K562 (cell line): Measurements from ENCODE around the gene HOXA11.

Source experiments
- AFF1 ChIP-seq, 2 experiments: fragments of 450-650 bp; IDR thresholded peaks; 2 replicates each; pipeline ENCODE4 v1.6.1; 2018; ENCODE audit warnings: mild to moderate bottlenecking in 2 of 2, low read depth in 1 of 2; ENCODE audit not compliant: partially characterized antibody in 2 of 2
- CTCF ChIP-seq, 3 experiments: IDR thresholded peaks in 2 of 3; conservative IDR thresholded peaks in 1 of 3; 2 replicates each; pipeline ENCODE4 v1.5.1; 2011 to 2012; ENCODE audit warnings: low read length in 3 of 3, mild to moderate bottlenecking in 3 of 3, control low read depth in 2 of 3, improper control_type of control experiment in 1 of 3, inconsistent platforms in 1 of 3, low read depth in 1 of 3, mixed read lengths in 1 of 3, moderate library complexity in 1 of 3; ENCODE audit not compliant: insufficient read depth in 2 of 3
- FOXA3 ChIP-seq, 2 experiments: fragments of 450-650 bp in 1 of 2; sonication (generic) in 1 of 2; formaldehyde crosslinking; IDR thresholded peaks in 1 of 2; conservative IDR thresholded peaks in 1 of 2; 2 replicates each; pipeline versions ENCODE4 v1.4.0 to v1.8.0; 2020 to 2022; ENCODE audit warnings: mild to moderate bottlenecking in 2 of 2, missing genetic modification reagents in 1 of 2
- FOXP1 ChIP-seq: sonication (generic); formaldehyde crosslinking; IDR thresholded peaks from 2 replicates; pipeline ENCODE4 v1.8.0; 2022; ENCODE audit warnings: mild to moderate bottlenecking, missing genetic modification reagents
- MAX ChIP-seq: sonication (generic); formaldehyde crosslinking; IDR thresholded peaks from 2 replicates; pipeline ENCODE4 v1.9.0; 2022; ENCODE audit warnings: mild to moderate bottlenecking, missing genetic modification reagents
- POLR2AphosphoS5 ChIP-seq: IDR thresholded peaks from 2 replicates; pipeline ENCODE4 v1.6.1; 2011; ENCODE audit warnings: mild to moderate bottlenecking, low read depth, low read length, moderate library complexity; ENCODE audit not compliant: control insufficient read depth, insufficient read depth
- RCOR1 ChIP-seq, 2 experiments: IDR thresholded peaks; 2 replicates each; pipeline ENCODE4 v1.6.1; 2012; ENCODE audit warnings: low read depth in 2 of 2, low read length in 2 of 2, borderline replicate concordance in 1 of 2, improper control_type of control experiment in 1 of 2
- REST ChIP-seq, 2 experiments: fragments of 450-650 bp; formaldehyde crosslinking in 1 of 2; IDR thresholded peaks; 2 replicates each; pipeline versions ENCODE4 v1.4.0 to v1.6.1; 2014 to 2020; ENCODE audit warnings: mild to moderate bottlenecking in 2 of 2, borderline replicate concordance in 1 of 2, low read depth in 1 of 2
- TBP ChIP-seq: optimal IDR thresholded peaks from 2 replicates; pipeline ENCODE3; 2011; ENCODE audit warnings: low read depth, low read length, improper control_type of control experiment
- ZNF165 ChIP-seq: fragments of 250-450 bp; sonication (Bioruptor Pico); IDR thresholded peaks from 2 replicates; pipeline ENCODE4 v1.4.0; 2020; ENCODE audit warnings: borderline replicate concordance

GRCh38 chr7:27219821-27220220 lies 34.8 kb upstream of the HOXA11 start:
- TF ChIP-seq RCOR1 (IDR thresholded peaks at IDR 0.05; ENCODE audit: borderline replicate concordance in 1 of 2, low read depth in 2 of 2, low read length in 2 of 2) (no peak), MAX (no peak), ZNF165 (CRISPR knock-in tag) (no peak), CTCF (IDR thresholded peaks at IDR 0.05 in 2 of 3, conservative IDR thresholded peaks at IDR 0.05 in 1 of 3; ENCODE audit: insufficient read depth in 2 of 3, low read depth in 1 of 3, low read length in 3 of 3) (no peak), POLR2AphosphoS5 (no peak), FOXA3 (CRISPR knock-in tag; conservative IDR thresholded peaks at IDR 0.05 in 1 of 2, IDR thresholded peaks at IDR 0.05 in 1 of 2) (no peak), TBP (no peak), FOXP1 (no peak), REST (IDR thresholded peaks at IDR 0.05; ENCODE audit: borderline replicate concordance) (no peak), REST (CRISPR knock-in tag; IDR thresholded peaks at IDR 0.05; ENCODE audit: low read depth) (no peak), AFF1 (IDR thresholded peaks at IDR 0.05; ENCODE audit: low read depth in 1 of 2, partially characterized antibody in 2 of 2) (no peak)
